CD4-positive, alpha-beta T cell (primary cell): ENCODE data around the gene SLC7A4. TPM values are rescaled to one million over a fixed set of nuclear protein-coding genes. Genes with fewer than 3 reads are reported as not detected.

Experiments used
- ATAC-seq: fragments of 200-7000 bp; cut with Tn5 transposase; one replicate; pipeline ENCODE4 v1.10.0; 2022; ENCODE audit warnings: mild to moderate bottlenecking; ENCODE audit not compliant: poor library complexity
- CTCF ChIA-PET: fragments of 350-600 bp; sonication (Branson Sonifier 250); formaldehyde crosslinking; loops from one replicate; lab custom pipeline; 2021; ENCODE audit warnings: antibody characterized with exemption, inconsistent platforms; lab: Charles Lee
- POLR2A ChIA-PET: fragments of 350-600 bp; sonication (Branson Sonifier 250); formaldehyde crosslinking; loops from one replicate; lab custom pipeline; 2021; ENCODE audit warnings: antibody characterized with exemption, inconsistent platforms; lab: Charles Lee
- DNase-seq, 14 experiments: peaks; one replicate each; pipeline ENCODE4 v3.0.0-alpha.2; 2013 to 2020; ENCODE audit warnings: mixed read lengths in 2 of 14
- H3K27ac ChIP-seq, 2 donors: one replicate each; pipeline versions ENCODE4 v1.5.1 to v1.7.0; 2013; ENCODE audit warnings: low read length in 2 of 2, low read depth in 1 of 2, mild to moderate bottlenecking in 1 of 2
- H3K27me3 ChIP-seq, 2 experiments: 1 replicate in 1 of 2; 2 replicates in 1 of 2; pipeline versions ENCODE4 v1.6.1 to v1.7.0; 2013; ENCODE audit warnings: low read length in 2 of 2, control low read depth in 1 of 2, mild to moderate bottlenecking in 1 of 2, moderate library complexity in 1 of 2; ENCODE audit not compliant: insufficient read depth in 2 of 2, control insufficient read depth in 1 of 2
- H3K36me3 ChIP-seq: one replicate; pipeline ENCODE4 v1.6.1; 2013; ENCODE audit warnings: low read length, control low read depth; ENCODE audit not compliant: insufficient read depth
- H3K4me1 ChIP-seq: one replicate; pipeline ENCODE4 v1.6.1; 2013; ENCODE audit warnings: low read length, control low read depth; ENCODE audit not compliant: insufficient read depth
- H3K4me3 ChIP-seq: one replicate; pipeline ENCODE4 v1.5.1; 2013; ENCODE audit warnings: mild to moderate bottlenecking, low read length, moderate library complexity
- H3K9me3 ChIP-seq, 2 experiments: 1 replicate in 1 of 2; 2 replicates in 1 of 2; pipeline versions ENCODE4 v1.6.1 to v1.7.0; 2013; ENCODE audit warnings: low read length in 2 of 2, mild to moderate bottlenecking in 2 of 2, control low read depth in 1 of 2, moderate library complexity in 1 of 2; ENCODE audit not compliant: control insufficient read depth in 1 of 2, insufficient read depth in 1 of 2
- H3K27ac Mint-ChIP-seq: one replicate; pipeline ENCODE4 v1.8.0; 2020; ENCODE audit warnings: mixed read lengths
- H3K27me3 Mint-ChIP-seq: one replicate; pipeline ENCODE4 v1.8.0; 2021; ENCODE audit warnings: mixed read lengths
- H3K36me3 Mint-ChIP-seq: one replicate; pipeline ENCODE4 v1.8.0; 2021; ENCODE audit warnings: low read depth, mixed read lengths
- H3K4me1 Mint-ChIP-seq: one replicate; pipeline ENCODE4 v1.8.0; 2021; ENCODE audit warnings: low read depth, mixed read lengths
- H3K4me3 Mint-ChIP-seq: one replicate; pipeline ENCODE4 v1.8.0; 2020; ENCODE audit warnings: mild to moderate bottlenecking, mixed read lengths
- H3K9me3 Mint-ChIP-seq: one replicate; pipeline ENCODE4 v1.8.0; 2020; ENCODE audit warnings: mixed read lengths
- intact Hi-C, 2 experiments: fragments of 100-400 bp; cut with DNase I in 1 of 2; cut with micrococcal nuclease in 1 of 2; formaldehyde crosslinking; loops; one replicate each; pipeline versions ENCODE4 v1.15.1 to v1.9.0; 2023 to 2025; cut with DNase I, micrococcal nuclease
- total RNA-seq, 174 experiments: library from RNA in 2 of 174; stranded (reverse) in 2 of 174; gene quantifications; one replicate each; pipeline ENCODE4 v1.2.3 and lab custom pipeline; 2021 to 2026
- TF ChIP-seq, protein P1 (sequence below): fragments of 200-600 bp; IDR thresholded peaks from one replicate; pipeline ENCODE4 v1.8.0; 2022; ENCODE audit warnings: antibody characterized with exemption, mild to moderate bottlenecking

Gene SLC7A4
- total RNA-seq, 2 experiments from 2014 or later: not detected

GRCh38 chr22:21030621-21031544 lies 1.5 kb downstream of the SLC7A4 start:
- intact Hi-C loops: no loop called here
- no peak overlapping the region for H3K4me3 Mint-ChIP-seq
- DNase-seq (no peak), ATAC-seq (no peak)
- no peaks in the 10 kb centered on the region for H3K36me3 Mint-ChIP-seq
- TF ChIP-seq, protein P1, sequence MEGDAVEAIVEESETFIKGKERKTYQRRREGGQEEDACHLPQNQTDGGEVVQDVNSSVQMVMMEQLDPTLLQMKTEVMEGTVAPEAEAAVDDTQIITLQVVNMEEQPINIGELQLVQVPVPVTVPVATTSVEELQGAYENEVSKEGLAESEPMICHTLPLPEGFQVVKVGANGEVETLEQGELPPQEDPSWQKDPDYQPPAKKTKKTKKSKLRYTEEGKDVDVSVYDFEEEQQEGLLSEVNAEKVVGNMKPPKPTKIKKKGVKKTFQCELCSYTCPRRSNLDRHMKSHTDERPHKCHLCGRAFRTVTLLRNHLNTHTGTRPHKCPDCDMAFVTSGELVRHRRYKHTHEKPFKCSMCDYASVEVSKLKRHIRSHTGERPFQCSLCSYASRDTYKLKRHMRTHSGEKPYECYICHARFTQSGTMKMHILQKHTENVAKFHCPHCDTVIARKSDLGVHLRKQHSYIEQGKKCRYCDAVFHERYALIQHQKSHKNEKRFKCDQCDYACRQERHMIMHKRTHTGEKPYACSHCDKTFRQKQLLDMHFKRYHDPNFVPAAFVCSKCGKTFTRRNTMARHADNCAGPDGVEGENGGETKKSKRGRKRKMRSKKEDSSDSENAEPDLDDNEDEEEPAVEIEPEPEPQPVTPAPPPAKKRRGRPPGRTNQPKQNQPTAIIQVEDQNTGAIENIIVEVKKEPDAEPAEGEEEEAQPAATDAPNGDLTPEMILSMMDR: no peak
- no peaks in the 10 kb centered on the region for H3K4me1 Mint-ChIP-seq
- no peak overlapping the region for H3K27ac Mint-ChIP-seq
- Histone ChIP-seq H3K27me3 (peaks cover 24 to 31% of the 10 kb centered on the region in 2 experiments), H3K9me3 (peaks cover 0 to 10% of the 10 kb centered on the region in 2 experiments), H3K4me1 (peaks cover 13% of the 10 kb centered on the region), H3K27ac (no peak overlapping the region), H3K4me3 (no peak overlapping the region), H3K36me3 (no peaks in the 10 kb centered on the region)
- ChIA-PET POLR2A (no interaction called here), CTCF (no interaction called here)
- H3K27me3 Mint-ChIP-seq: peaks cover 32% of the 10 kb centered on the region
- H3K9me3 Mint-ChIP-seq: no peaks in the 10 kb centered on the region

GRCh38 chr22:21030032-21030431 lies 2.3 kb downstream of the SLC7A4 start:
- no peaks in the 10 kb centered on the region for H3K36me3 ChIP-seq
- no peak for DNase-seq
- Mint-ChIP-seq H3K27ac (no peak overlapping the region), H3K4me3 (no peak overlapping the region), H3K36me3 (no peaks in the 10 kb centered on the region), H3K9me3 (no peaks in the 10 kb centered on the region), H3K4me1 (peaks cover 7% of the 10 kb centered on the region), H3K27me3 (peaks cover 26% of the 10 kb centered on the region)
- H3K9me3 ChIP-seq: peaks cover 0 to 10% of the 10 kb centered on the region in 2 experiments
- ChIA-PET POLR2A (no interaction called here), CTCF (no interaction called here)
- TF ChIP-seq, protein P1: no peak
- H3K27me3 ChIP-seq: peaks cover 24 to 31% of the 10 kb centered on the region in 2 experiments
- no peak for ATAC-seq
- H3K4me1 ChIP-seq: peaks cover 21% of the 10 kb centered on the region
- H3K4me3 ChIP-seq: no peak overlapping the region
- intact Hi-C loops: no loop called here
- no peak overlapping the region for H3K27ac ChIP-seq

DNA sequence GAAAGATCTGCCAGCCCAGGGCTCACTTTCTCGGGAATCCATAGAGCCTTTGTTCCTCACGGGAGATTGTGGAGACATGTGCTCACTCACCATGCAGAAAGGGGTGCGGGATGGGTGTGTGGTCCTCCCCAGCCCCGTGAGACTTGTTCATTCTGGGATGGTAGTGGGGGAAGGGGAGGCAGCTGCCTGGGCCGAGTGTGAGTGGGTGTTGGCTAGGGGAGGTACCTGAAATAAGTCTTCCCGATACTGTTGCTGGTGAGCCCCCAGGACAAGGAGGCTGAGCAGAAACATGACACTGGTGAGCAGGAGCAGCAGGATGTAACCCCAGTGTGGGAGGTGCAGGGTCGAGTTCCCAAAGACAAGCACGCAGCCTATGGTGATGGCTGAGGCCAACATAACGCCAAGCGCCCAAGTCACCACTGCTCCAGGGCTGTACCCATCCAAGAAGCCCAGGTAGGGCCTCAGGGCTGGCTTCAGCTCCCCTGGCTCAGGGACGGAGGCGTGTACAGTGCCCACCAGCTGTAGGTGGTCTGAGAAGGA lies 2.8 kb downstream of the SLC7A4 start:
- Histone ChIP-seq H3K9me3 (peaks cover 0 to 10% of the 10 kb centered on the region in 2 experiments), H3K4me1 (peaks cover 22% of the 10 kb centered on the region), H3K36me3 (no peaks in the 10 kb centered on the region), H3K27me3 (peaks cover 24 to 31% of the 10 kb centered on the region in 2 experiments), H3K4me3 (no peak overlapping the region), H3K27ac (no peak overlapping the region)
- no peak for DNase-seq
- Mint-ChIP-seq H3K27me3 (peaks cover 26% of the 10 kb centered on the region), H3K4me1 (peaks cover 10% of the 10 kb centered on the region), H3K4me3 (no peak overlapping the region), H3K9me3 (no peaks in the 10 kb centered on the region), H3K36me3 (no peaks in the 10 kb centered on the region), H3K27ac (no peak overlapping the region)
- POLR2A ChIA-PET: no interaction called here
- intact Hi-C loops: no loop called here
- TF ChIP-seq, protein P1: no peak
- CTCF ChIA-PET: no interaction called here
- no peak for ATAC-seq
